Measurements from ENCODE around the gene CLK3. TPM values are rescaled to one million over a fixed set of nuclear protein-coding genes. Genes with fewer than 3 reads are reported as not detected.

Gene CLK3
- total RNA-seq, 4 donors from 2014 or later, result 96.7 to 230 (median 117) TPM

DNA sequence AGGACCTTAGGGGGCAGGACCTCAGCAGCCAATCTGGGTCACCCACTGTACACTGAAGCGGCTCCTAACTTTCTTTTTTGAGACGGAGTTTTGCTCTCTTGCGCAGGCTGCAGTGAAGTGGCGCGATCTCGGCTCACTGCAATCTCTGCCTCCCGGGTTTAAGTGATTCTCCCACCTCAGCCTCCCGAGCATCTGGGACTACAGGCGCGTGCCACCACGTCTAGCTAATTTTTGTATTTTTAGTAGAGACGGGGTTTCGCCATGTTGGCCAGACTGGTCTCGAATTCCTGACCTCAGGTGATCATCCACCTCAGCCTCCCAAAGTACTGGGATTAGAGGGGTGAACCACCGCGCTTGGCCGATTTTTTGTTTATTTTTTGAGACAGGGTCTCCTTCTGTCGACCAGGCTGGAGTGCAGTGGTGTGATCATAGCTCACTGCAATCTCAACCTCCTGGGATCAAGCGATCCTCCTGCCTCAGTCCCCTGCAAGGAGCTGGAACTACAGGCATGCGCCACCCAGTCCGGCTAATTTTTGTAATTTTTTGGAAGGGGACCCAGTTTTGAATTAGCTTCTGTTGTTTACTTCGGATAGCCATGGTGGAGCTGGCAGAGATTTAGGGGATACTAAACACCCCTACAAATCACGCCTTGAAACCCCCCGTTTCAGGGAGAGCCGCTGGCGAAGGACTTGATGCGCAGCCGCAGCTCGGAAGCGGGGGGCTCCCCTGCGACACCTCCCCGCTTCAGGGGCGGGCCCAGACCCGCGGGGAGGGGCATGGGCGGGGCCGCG lies 1.5 kb upstream of the CLK3 start:
- 38 to 51% methylated on average over 26 to 38 of the region's 38 CpGs for WGBS, 2 donors
- intact Hi-C loops (cut with DNase I; ENCODE audit: low total_unique reads), result loop anchor here (2.0 kb wide), 1 partner anchor 51 kb away; no protein-coding TSS in a partner anchor

DNA sequence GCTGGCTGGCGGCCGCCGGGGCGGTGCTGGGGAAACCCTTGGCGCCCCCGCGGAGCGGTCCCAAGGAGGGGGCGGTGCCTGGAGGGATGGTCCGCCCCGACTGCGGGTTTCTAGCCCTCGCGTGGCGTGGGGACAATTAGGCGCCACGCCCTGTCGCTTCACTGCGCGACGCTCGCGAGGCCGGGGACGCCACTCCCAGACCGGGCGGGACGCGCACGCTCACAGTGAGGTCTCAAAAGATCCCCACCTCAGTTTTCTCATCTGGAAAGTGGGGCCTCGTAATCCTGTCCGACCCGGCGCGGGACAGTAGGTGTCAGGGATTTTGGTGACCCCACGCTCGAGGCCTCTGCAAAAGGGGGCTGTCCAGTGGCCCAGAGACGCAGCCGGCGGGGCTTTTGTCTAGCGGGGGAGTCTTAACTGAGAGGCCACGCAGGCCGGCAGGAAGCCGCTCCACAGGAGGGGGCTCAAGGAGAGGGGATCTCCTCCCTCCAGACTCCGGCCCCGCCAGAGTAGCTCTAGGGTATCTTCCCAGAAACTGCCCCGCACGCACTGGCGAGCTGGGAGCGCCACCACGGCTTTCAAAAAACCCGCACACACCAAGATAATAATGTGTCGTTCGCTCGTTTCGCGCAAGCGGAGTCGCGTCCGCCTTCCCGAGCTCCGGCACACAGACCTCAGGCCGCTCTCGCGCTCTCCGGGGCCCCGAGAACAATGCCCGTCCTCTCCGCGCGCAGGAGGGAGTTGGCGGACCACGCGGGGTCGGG lies 710 bp upstream of the CLK3 start:
- DNase-seq (ENCODE audit: low spot score in 2 of 2), result peak; percentile 69 to 96
- TF ChIP-seq POLR2A (IDR thresholded peaks at IDR 0.05), result no peak
- TF ChIP-seq, protein P1, sequence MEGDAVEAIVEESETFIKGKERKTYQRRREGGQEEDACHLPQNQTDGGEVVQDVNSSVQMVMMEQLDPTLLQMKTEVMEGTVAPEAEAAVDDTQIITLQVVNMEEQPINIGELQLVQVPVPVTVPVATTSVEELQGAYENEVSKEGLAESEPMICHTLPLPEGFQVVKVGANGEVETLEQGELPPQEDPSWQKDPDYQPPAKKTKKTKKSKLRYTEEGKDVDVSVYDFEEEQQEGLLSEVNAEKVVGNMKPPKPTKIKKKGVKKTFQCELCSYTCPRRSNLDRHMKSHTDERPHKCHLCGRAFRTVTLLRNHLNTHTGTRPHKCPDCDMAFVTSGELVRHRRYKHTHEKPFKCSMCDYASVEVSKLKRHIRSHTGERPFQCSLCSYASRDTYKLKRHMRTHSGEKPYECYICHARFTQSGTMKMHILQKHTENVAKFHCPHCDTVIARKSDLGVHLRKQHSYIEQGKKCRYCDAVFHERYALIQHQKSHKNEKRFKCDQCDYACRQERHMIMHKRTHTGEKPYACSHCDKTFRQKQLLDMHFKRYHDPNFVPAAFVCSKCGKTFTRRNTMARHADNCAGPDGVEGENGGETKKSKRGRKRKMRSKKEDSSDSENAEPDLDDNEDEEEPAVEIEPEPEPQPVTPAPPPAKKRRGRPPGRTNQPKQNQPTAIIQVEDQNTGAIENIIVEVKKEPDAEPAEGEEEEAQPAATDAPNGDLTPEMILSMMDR (IDR thresholded peaks at IDR 0.05), result no peak
- intact Hi-C loops (cut with DNase I; ENCODE audit: low total_unique reads), result loop anchor here (2.0 kb wide), 1 partner anchor 50 kb away; no protein-coding TSS in a partner anchor
- peak overlapping the region; percentile 96 for H3K4me3 ChIP-seq (ENCODE audit: low read depth, poor library complexity, severe bottlenecking)
- WGBS, 2 donors, result 0 to 1% methylated on average over 9 to 39 of the region's 76 CpGs

More for the DNA sequence above, 1.5 kb upstream of the CLK3 start:
- DNase-seq (ENCODE audit: low spot score in 2 of 2), result no peak
- no peak overlapping the region for H3K4me3 ChIP-seq (ENCODE audit: low read depth, poor library complexity, severe bottlenecking)
- TF ChIP-seq POLR2A (IDR thresholded peaks at IDR 0.05), result no peak
- TF ChIP-seq, protein P1 (IDR thresholded peaks at IDR 0.05), result no peak

DNA sequence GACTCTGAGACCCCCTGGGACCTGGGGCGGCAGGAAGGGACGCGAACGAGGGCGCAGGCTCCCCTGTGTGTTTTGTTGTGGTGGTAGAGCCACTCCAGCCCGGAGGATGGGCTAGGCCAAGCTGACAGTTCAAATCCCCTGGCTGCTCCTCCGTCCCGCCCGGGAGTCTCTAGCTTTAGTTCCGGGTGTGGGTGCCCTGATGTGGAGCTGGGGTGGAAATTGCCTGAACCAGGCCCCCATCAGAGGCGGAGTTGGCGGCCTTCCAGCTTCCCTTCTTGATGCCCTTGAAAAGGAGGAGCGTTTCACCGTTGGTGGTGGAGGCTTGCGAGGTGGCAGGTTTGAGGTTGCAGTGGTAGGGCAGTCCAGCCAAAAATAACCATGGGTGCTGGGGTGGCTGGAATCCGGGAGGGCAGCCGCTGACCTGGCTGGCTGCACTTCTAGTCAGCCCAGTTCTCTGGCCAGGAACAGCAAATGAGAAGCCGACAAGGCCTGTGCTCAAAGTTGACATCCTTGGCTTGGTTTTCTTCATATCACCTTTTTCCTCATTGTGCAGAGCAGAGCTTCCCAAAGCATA lies 817 bp downstream of the CLK3 start:
- peak overlapping the region; percentile 96 for H3K4me3 ChIP-seq (ENCODE audit: low read depth, poor library complexity, severe bottlenecking)
- WGBS, 2 donors, result 1% methylated on average over 15 to 18 of the region's 18 CpGs
- DNase-seq (ENCODE audit: low spot score in 2 of 2), result peak; percentile 70 to 96
- TF ChIP-seq, protein P1 (IDR thresholded peaks at IDR 0.05), result no peak
- no peak for TF ChIP-seq POLR2A (IDR thresholded peaks at IDR 0.05)
- intact Hi-C loops (cut with DNase I; ENCODE audit: low total_unique reads), result no loop called here

DNA sequence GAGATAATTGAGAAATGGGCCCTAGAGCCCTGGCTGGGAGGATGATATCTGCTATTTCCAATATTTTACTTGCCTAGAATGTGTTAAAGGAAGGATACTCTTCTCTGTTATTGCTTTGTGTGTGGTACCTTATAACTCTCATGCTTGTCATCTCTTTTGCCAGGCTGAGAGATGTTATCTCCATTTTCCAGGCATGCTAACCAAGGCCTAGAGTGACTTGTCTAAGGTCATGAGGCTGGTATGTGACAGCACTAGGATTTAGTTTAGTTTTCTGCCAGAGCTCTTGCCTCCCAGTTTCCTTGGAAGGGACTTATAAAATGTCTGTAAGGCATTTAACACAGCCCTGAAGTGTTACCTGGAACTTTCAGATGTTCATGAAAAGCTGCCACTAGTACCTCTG lies 1.4 kb downstream of the CLK3 start:
- no peak for DNase-seq (ENCODE audit: low spot score in 2 of 2)
- TF ChIP-seq POLR2A (IDR thresholded peaks at IDR 0.05), result no peak
- TF ChIP-seq, protein P1 (IDR thresholded peaks at IDR 0.05), result no peak
- intact Hi-C loops (cut with DNase I; ENCODE audit: low total_unique reads), result no loop called here
- H3K4me3 ChIP-seq (ENCODE audit: low read depth, poor library complexity, severe bottlenecking), result no peak overlapping the region

DNA sequence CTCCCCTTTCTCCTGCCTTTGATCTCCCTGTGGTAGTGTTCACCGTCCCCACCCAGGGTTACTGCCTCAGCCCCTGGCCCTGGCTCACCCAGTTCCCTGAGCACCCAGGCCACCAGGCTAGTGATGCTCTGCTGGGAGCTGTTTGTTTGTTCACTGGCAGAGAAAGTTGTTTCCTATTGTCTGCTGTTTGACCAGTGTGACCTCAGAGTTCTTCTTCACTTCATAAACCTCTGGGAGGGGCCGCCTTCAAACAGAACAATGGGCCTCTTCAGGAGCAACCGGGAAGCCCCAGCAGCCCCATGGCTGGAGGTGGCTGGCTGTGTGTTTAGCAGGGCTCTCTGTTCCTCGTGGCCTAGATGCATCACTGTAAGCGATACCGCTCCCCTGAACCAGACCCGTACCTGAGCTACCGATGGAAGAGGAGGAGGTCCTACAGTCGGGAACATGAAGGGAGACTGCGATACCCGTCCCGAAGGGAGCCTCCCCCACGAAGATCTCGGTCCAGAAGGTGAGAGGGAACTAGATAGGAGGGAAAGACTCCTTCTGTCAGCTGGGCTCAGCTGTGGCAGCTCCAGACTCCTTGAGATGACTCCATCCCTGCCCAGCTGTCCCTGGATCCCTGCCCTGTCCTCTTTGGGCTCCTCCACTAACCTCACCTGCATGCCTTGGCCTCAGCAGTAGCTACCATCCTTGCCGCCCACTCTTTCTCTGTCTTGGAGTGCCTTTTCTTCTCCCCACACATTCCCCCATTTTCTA lies 3.4 kb downstream of the CLK3 start:
- no peak for DNase-seq (ENCODE audit: low spot score in 2 of 2)
- TF ChIP-seq POLR2A (IDR thresholded peaks at IDR 0.05), result no peak
- TF ChIP-seq, protein P1 (IDR thresholded peaks at IDR 0.05), result no peak
- H3K4me3 ChIP-seq (ENCODE audit: low read depth, poor library complexity, severe bottlenecking), result no peak overlapping the region
- intact Hi-C loops (cut with DNase I; ENCODE audit: low total_unique reads), result no loop called here
- WGBS, 2 donors, result 84 to 85% methylated on average over 15 of the region's 15 CpGs
